Erythroblast (primary cell): ENCODE results near the gene PRRX2.
A peak's percentile ranks its signal among the peaks of the same experiment; 100 is the strongest.
"Not testable (repeated sequence)": the region's sequence is repeated elsewhere in the genome, so short reads cannot be mapped to it uniquely, and the experiment has no call there.

ENCODE experiments used
- DNase-seq, 2 experiments: peaks; one replicate each; lab custom pipeline; 2025; lab: John Stamatoyannopoulos, UW
- GATA1 ChIP-seq: IDR thresholded peaks from 2 replicates; pipeline ENCODE4 v1.6.1; 2011; ENCODE audit warnings: low read depth, mild to moderate bottlenecking, control low read depth, low read length, moderate library complexity
- POLR2A ChIP-seq: IDR thresholded peaks from 2 replicates; pipeline ENCODE4 v1.6.1; 2011; ENCODE audit warnings: mild to moderate bottlenecking, low read length

PRRX2 gene

GRCh38 chr9:129745200-129745599 lies 79.8 kb downstream of the PRRX2 start:
- no peak for DNase-seq
- no peak for TF ChIP-seq GATA1
- TF ChIP-seq POLR2A = no peak

- TF ChIP-seq POLR2A = no peak
- TF ChIP-seq GATA1 = no peak
- no peak for DNase-seq
Observed at GRCh38 chr9:129746092-129746777, 80.8 kb downstream of the PRRX2 start.

- TF ChIP-seq POLR2A (no peak), GATA1 (no peak)
- no peak for DNase-seq
Observed at GRCh38 chr9:129748249-129748648, 82.8 kb downstream of the PRRX2 start.

- not testable (repeated sequence) for DNase-seq
Observed at GRCh38 chr9:129749052-129749451, 83.6 kb downstream of the PRRX2 start.

- DNase-seq = no peak
Observed at GRCh38 chr9:129749575-129749974, 84.1 kb downstream of the PRRX2 start.

DNA sequence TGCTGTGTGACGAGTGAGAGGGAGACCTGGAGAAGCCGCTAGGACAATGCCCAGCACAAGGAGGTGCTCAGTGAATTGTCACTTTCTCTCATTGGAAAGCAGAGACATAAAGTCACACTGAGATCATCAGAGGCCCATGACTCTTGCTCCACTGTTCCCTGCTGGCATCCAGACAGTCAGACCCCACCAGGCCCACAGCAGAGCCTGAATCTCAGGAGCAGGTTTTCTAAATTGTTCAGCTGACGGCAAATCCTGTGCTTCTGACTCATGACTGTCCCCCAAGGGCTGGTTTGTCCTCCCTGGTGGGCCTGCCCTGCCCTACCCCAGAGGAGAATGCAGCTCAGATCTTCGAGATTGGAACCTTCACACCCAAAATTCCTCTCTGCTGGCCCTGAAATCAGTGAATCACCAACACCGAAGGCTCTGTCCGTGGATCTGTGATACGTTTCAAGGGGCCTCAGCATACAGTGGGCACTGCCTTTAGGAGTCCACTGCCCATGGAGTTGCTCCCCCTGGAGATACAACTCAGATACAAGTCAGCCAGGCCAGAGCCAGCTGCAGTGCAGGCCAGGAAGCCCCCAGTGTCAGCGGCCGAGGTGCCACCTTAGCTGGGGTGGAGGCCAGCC lies 84.7 kb downstream of the PRRX2 start:
- TF ChIP-seq POLR2A (no peak), GATA1 (no peak)
- DNase-seq = no peak

More at GRCh38 chr9:129749575-129749974, 84.1 kb downstream of the PRRX2 start:
- TF ChIP-seq POLR2A = no peak
- no peak for TF ChIP-seq GATA1

DNA sequence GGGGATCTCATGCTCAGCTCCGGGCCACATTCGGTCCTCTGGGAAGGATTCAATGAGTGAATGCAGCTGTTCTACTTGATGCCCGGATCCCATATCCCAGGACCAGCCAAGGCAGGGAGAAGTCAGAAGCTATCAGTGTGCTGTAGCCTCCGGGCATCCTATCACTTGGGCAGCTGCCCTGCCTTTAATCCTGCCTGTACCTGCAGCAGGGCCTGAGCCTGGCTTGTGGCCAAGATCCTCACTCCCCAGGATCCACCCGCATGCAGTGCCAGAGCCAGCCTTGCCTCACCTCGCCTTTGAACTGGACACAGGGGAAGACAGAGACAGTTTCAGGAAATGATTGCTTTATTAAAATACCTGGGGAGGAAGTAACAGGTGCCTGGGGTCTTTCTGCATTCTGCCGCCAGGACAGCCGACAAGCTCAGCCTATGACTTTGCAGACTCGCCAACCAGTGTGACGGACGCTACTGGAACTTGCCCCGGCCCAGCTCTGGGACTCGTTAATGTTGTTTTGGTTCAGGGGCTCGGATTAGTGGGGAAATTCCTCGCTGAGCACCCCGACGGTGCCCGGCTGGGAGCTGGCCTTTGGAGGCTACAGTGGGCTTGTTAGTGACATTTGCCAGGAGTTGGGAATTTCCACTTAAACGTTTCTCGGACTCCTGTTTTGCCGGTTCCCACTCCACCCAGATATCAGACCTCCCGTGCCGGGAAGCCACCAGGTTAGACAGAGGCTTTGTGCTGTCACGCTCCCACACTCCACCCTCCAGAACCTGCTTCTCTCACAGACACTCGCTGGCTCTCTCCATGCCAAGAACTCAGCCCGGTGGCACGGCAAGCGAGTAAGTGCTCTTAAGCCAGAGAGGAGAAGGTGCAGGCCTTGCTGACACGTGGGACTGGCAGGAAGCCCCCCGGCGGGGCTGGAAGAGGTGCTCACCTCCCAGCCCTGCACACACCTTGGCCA lies 86.7 kb downstream of the PRRX2 start:
- no peak for DNase-seq
- TF ChIP-seq POLR2A (no peak), GATA1 (no peak)

DNA sequence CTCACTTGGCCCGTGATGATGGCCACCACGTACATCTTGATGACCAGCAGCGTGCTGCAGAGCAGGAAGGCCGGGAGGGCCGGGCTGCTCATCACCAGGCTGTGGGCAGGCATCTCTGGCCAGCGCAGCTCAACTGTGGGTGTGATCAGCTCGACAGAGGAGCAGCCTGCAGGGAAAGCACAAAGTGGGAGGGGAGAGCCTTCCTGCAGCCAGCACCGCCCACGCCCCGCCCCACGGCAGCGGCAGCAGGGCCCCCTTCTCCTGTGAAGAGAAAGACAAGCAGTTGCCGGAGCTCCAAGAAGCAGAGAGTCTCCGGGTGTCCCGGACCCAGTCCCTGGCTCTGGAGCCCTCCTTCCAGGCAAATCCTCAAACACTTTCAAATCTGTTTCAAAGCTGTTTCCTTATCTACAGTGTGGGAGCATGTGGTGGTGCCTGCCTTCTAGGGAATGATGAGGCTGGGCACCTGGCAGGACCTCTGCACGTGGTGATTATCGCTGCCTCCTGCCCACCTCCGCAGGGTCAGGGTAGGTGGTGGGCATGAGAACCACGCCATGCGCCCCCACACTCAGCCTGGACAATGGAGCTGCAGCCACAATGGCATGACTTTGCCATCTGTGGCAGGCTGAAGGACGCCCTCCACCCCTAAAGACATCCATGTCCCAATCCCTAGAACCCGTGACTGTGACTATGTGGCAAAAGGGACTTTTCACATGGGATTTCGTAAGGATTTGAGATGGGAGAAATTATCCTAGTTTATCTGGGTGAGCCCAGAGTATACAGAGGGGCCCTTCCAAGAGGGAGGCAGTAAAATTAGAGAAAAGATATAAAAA lies 87.7 kb downstream of the PRRX2 start, which contains the start of gene PTGES:
Gene PTGES (minus strand): TSS at position 143 of the 830 bp plus-strand sequence. CDS start 30 bp downstream, at position 113.
- DNase-seq = peak; percentile 54 to 64

GRCh38 chr9:129755151-129755550 lies 89.7 kb downstream of the PRRX2 start:
- DNase-seq = no peak
- TF ChIP-seq POLR2A = no peak
- TF ChIP-seq GATA1 = no peak

More for the DNA sequence above, 87.7 kb downstream of the PRRX2 start, which contains the start of gene PTGES:
- TF ChIP-seq POLR2A = no peak
- no peak for TF ChIP-seq GATA1

DNA sequence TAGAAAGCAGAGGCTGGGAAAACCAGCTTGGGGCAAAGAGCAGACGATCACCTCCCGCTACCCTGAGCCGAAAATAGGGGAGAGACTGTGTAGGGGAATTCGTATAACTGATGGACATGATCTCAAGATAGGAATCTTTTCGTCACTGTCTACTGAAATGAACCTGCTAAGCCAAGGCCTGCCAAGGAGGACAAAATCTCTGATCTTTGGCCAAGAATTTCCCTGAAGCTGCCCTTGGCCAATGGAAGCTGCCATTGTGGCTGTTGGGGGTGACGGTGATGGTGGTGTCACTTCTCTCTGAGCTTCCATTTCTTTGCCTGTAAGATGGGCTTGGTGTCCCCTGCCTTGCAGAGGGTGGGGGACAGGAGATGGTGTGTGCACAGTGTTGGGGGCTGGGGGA lies 90.7 kb downstream of the PRRX2 start:
- no peak for DNase-seq
- TF ChIP-seq POLR2A (no peak), GATA1 (no peak)

GRCh38 chr9:129757045-129757444 lies 91.6 kb downstream of the PRRX2 start:
- TF ChIP-seq GATA1 = no peak
- no peak for TF ChIP-seq POLR2A
- DNase-seq = no peak

DNA sequence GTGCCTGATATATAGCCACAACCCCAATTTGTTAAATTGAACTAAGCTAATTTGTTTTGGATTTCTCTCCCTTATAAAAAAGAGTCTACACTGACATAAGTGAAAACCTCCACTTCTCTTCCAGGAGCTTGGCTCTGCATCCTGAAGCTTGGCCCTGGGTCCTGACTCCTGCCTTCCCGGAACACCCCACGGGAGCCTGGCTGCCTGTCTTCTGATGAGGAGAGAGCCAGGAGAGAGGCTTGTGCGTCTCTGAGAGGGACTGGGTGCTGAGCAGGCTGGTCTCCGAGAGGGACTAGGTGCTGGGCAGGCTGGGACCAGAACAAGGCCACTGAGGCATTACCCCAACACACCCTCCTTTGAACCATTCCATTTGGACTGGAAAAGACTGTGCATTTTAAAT lies 93.9 kb downstream of the PRRX2 start:
- DNase-seq = no peak
- no peak for TF ChIP-seq GATA1
- no peak for TF ChIP-seq POLR2A
